HG02678 (cell line): ENCODE measurements around the gene EPHB2.

Source experiments
- ATAC-seq: cut with Tn5 transposase; IDR thresholded peaks from one replicate; pipeline ENCODE4 v1.9.1; 2021; ENCODE audit warnings: mild to moderate bottlenecking, moderate library complexity; ENCODE audit not compliant: unreplicated experiment

EPHB2 gene

DNA sequence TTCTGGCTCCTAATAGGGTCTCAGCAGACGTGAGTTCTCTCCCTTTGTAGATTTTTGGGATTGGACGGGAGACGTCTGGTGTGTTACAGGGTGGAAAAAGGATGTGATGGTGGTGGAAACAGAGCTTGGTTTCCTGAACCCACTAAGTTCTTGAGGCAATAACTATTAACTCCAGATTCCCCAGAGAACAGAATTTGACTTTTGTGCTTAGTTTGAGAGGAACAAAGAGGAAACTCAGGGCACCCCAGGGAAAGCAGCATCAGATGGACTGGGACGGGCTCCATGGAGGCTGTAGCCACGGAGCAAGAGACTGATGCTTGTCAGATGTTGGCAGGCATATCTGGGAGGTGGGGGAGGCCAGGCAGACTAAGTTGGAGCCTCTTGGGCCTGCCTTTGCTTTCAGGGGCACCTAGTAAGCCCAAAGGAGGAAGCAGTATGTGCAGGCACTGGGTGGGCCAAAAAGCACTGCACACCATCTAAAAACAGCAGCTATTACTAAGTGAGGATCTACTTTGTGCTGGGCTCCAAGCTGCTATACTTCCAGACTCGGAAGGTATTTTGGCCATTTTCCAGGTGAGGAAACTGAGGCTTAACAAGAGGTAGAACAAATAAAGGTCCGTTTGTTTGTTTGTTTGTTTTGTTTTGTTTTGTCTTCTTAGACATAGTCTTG is 66.9 kb downstream of the EPHB2 start:
- ATAC-seq: no peak

- ATAC-seq: no peak
Observed at GRCh38 chr1:22778408-22778807, 67.8 kb downstream of the EPHB2 start.

GRCh38 chr1:22778862-22779520 is 68.4 kb downstream of the EPHB2 start:
- no peak for ATAC-seq

DNA sequence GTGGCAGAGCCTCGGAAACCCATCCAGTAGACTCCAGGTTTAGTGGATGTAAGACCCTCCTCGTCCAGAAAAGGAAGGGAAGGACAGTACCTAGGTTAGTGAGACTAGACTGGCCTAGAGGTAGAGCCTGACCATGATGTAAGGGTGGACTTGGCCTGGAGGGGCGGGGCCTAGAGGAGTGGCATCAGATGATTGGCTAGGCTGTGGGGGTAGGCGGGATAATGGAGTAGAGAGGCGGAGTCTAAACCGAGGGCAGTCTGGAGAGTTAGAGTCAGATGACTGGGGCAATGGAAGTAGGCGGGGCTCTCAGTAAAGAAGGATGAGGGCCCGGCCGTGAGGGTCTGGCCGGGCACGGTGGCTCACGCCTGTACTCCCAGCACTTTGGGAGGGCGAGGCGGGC is 70.1 kb downstream of the EPHB2 start:
- no peak for ATAC-seq

DNA sequence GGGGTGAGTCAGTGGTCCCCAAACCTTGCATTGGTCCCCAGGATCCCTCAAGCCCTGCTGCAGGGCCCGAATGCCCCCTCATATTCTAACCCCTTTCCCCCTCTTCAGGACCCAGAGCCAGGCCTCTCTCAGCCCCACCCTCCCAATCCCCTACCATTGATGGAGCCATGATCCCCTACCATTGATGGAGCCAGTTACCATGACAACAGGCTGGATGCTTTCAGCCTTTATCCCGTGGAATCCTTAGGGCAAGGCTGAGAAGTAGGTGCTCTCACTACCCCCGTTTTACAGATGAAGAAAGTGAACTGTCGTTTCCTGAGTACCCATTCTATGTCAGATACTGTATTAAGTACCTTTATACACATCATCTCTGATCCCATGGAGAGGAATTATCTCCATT is 70.8 kb downstream of the EPHB2 start:
- no peak for ATAC-seq

DNA sequence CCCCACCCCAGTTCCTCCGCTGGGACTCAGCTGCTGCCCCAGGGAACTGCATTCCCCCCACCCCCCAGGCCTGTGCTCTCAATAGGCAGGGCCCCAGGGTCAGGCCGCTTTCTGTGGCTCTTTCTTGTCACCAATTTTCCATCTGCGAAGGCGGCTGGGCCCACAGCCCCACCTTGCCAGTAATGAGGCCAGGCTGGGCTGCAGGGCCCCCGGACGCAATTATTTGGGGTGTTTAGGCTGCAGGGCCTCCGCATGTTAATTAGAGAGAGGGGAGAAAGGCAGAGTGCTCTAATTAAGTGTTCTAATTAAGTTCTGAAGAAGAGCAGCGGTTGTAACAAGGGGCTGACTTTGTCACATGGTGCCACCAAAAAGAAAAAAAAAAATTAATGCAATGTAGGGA is 71.8 kb downstream of the EPHB2 start:
- no peak for ATAC-seq

- ATAC-seq: no peak
Observed at GRCh38 chr1:22784317-22784716, 73.7 kb downstream of the EPHB2 start.

DNA sequence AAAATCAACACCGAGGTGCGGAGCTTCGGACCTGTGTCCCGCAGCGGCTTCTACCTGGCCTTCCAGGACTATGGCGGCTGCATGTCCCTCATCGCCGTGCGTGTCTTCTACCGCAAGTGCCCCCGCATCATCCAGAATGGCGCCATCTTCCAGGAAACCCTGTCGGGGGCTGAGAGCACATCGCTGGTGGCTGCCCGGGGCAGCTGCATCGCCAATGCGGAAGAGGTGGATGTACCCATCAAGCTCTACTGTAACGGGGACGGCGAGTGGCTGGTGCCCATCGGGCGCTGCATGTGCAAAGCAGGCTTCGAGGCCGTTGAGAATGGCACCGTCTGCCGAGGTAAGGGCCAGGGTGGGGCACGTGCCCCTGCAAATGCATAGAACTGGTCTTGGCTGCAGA is 74.1 kb downstream of the EPHB2 start:
- ATAC-seq: no peak

DNA sequence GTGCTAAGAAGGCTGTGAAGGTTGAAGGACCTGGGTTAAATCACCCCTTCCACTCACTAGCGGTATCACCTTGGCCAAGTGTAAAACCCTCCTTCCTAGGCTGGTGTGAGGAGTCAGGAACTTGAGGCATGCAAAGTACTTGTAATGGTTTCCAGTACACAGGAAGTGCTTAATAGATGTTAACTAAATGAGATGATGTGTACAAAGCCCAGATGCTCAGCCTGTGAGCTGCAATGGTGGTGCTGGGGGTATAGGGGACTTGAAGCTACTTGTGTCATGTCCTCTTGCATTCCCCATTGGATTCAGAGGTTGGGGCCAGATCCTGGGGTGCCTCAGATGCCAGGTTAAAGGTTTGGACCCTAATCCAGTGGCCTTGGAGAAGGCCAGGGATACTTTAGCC is 75.5 kb downstream of the EPHB2 start:
- no peak for ATAC-seq

DNA sequence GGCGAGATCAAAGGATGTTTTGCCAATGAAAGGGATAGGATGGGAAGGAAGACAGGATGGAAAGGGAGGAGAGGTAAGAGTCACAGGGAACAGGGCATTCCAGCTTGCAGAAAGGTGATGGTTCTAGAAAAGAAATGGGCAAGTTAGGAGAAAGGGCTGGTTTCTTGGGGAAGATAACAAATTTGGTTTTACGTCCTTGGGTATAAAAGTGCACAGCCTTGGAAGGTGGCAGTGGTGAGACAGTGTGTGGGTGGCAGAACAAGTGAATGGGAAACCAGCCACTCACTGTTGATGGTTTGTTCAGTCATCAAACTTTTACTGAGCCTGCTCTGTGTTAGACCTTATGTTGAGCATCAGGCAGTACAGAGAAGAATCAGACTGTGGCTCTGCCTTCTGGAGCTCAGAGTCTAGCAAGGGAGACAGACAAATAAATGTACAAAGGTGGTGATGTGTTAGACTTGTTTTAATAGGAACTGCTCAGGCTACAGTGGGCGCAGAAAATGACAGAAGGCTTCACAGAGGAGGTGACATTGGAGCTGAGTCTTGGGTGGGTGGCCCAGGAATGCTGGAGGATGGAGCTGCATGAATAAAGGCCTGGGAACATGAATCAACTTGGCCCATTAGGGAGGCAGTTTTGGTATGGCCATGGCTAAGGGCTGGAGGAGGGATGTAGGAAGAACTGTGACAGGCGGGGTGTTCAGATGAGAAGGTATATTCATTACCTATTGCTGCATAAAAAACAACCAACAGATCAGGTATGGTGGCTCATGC is 76.3 kb downstream of the EPHB2 start:
- ATAC-seq: no peak

DNA sequence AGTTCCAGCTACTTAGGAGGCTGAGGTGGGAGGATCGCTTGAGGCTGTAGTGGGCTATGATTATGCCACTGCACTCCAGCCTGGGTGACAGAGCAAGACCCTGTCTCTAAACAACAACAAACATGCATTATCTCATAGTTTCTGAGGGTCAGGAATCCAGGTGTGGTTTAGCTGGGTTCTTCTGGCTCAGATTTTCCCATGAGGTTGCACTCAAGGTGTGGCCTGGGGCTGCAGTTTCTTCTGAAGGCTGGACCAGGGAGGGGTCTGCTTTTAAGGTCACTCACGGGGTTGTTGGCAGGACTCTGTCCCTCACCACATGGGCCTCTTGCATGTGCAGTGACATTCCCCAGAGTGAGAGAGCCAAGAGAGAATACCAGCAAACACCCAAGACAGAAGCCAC is 77.0 kb downstream of the EPHB2 start:
- no peak for ATAC-seq

- no peak for ATAC-seq
Observed at GRCh38 chr1:22788254-22788661, 77.6 kb downstream of the EPHB2 start.

DNA sequence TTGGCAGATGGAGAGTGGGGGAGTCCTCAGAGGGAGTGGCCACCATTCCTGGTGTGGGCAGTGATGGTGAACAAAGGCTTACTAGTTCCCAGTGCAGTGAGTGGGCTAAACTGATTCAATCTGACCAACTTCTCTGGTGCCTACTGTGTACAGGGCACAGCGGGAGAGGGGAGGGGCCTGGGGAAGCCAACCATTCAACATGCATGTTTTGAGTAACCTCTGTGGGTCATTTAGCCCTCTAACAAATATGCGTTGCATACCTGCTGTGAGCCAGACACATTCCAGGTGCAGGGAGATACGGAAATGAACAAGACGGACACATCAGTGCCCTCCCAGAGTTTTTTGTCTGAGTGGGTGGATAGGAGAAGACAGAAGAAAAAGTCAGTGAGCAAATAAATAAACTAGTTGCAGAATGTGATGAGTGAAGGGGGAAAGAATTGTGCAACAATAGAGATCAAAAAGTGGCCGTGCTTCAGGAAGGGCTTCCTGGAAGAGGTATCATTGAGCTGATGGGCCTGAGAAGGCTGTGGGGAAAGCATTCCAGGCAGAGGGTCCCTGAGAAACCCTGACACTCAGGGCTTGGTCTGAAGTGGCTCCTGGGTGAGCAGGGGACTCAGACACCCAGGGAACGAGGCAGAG is 78.8 kb downstream of the EPHB2 start:
- ATAC-seq: no peak

GRCh38 chr1:22790232-22791008 is 79.8 kb downstream of the EPHB2 start:
- no peak for ATAC-seq

GRCh38 chr1:22791831-22792347 is 81.2 kb downstream of the EPHB2 start:
- no peak for ATAC-seq

DNA sequence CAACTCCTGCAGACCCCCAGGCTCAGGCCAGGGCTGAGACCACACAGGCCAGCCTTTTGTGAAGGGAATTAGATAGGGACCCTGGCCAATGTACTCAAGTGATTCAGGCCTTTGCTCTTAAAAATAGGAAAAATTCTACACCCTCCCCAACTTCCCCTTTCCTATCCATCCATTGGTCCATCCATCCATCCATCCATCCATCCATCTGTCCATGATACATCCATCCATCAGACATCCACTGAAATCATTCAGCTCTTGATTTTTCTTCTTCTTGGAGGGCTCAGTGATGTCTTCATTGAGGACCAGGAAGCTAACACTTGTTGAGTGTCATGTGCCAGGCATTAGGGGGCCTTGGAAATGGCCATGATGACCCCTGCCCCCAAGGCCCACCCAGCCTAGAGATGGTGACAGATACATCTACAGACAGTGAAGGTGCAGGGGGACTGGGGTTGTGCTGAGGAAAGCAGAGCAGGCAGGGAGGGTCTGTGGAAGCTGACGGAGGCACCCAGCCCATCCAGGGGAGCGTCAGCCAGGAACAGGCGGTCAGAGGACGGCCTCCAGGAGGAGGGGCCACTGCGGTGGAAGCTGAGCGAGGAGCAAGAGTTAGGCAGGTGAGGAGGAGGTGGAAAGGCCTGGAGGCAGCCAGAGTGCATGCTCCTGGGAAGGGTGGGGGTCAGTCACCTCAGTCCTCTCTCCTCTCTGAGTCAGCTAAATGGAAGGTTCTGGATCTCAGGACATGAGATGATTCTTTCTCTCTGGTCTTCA is 81.9 kb downstream of the EPHB2 start:
- no peak for ATAC-seq

- ATAC-seq: no peak
Observed at GRCh38 chr1:22793647-22794046, 83.0 kb downstream of the EPHB2 start.

DNA sequence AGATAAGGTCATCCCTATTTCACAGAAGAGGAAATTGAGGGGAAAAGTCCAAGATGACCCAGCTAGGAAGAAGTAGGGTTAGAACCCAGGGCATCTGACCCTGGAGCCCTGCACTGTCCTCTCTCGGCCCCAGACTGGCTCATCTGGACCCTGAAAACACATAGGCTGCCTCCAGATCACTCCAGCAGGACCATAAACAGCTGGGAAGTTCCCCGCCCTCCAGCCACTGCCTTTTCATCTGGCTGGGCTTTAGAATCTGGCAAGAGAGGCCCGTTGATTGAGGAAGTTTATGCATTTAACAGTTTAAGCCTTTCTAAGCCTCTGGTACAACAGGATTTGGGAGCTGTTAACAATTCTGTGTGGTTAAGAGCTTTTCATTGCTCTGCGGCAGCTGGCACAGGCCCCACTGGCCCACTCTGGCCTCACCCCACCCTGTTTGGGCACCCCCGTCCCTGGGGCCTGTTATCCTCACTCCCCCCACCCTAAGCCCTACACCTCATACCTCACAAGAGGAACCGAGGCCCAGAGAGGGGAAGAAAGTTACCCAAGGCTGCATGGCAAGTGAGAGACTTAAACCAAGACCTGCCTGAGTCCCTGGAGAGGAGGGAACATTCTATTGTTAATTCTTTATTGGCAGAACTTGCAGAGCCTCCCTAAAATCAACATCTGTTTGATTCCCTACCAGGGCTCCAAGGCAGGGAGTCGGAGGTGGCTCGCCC is 84.2 kb downstream of the EPHB2 start:
- ATAC-seq: no peak

GRCh38 chr1:22795366-22795714 is 84.7 kb downstream of the EPHB2 start:
- no peak for ATAC-seq
